Measurements from ENCODE around the gene ZNF358. TPM values are rescaled to one million over a fixed set of nuclear protein-coding genes. Genes with fewer than 3 reads are reported as not detected.

Gene ZNF358
- total and polyA plus RNA-seq, 12 donors = 61.4 to 167 (median 76.5) TPM

DNA sequence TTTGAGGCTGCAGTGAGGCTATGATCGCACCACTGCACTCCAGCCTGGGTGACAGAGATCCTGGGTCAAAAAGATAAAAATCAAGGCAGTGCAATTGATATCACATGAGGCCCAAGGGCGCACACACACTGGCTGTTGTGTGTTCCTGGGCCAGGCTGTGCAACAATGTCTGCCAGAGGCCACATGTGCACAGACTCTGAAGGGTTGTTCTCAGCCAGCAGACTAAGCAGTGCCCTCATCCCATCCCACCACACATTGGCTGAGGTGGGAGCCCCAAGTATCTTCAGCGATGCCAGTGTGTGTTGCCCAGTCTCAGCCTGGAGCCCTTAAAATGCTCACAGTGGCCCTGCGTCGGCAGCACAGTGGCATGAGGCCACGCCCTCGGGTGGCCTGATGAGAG is 39.7 kb upstream of the ZNF358 start:
- H3K27ac ChIP-seq = no peak overlapping the region
- TF ChIP-seq, protein P1, sequence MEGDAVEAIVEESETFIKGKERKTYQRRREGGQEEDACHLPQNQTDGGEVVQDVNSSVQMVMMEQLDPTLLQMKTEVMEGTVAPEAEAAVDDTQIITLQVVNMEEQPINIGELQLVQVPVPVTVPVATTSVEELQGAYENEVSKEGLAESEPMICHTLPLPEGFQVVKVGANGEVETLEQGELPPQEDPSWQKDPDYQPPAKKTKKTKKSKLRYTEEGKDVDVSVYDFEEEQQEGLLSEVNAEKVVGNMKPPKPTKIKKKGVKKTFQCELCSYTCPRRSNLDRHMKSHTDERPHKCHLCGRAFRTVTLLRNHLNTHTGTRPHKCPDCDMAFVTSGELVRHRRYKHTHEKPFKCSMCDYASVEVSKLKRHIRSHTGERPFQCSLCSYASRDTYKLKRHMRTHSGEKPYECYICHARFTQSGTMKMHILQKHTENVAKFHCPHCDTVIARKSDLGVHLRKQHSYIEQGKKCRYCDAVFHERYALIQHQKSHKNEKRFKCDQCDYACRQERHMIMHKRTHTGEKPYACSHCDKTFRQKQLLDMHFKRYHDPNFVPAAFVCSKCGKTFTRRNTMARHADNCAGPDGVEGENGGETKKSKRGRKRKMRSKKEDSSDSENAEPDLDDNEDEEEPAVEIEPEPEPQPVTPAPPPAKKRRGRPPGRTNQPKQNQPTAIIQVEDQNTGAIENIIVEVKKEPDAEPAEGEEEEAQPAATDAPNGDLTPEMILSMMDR (IDR thresholded peaks at IDR 0.05) = no peak
- WGBS, 2 donors = 85 to 87% methylated on average over 7 of the region's 7 CpGs
- ATAC-seq (no peak), DNase-seq (no peak)
- H3K4me1 ChIP-seq = peaks cover 0 to 31% (median 0%) of the 10 kb centered on the region in 9 donors
- no peaks in the 10 kb centered on the region for H3K27me3 ChIP-seq
- H3K9me3 ChIP-seq = no peaks in the 10 kb centered on the region
- intact Hi-C loops (cut with DNase I) = no loop called here
- no peak overlapping the region for H3K4me3 ChIP-seq
- peaks cover 0 to 13% (median 0%) of the 10 kb centered on the region in 9 donors for H3K36me3 ChIP-seq

DNA sequence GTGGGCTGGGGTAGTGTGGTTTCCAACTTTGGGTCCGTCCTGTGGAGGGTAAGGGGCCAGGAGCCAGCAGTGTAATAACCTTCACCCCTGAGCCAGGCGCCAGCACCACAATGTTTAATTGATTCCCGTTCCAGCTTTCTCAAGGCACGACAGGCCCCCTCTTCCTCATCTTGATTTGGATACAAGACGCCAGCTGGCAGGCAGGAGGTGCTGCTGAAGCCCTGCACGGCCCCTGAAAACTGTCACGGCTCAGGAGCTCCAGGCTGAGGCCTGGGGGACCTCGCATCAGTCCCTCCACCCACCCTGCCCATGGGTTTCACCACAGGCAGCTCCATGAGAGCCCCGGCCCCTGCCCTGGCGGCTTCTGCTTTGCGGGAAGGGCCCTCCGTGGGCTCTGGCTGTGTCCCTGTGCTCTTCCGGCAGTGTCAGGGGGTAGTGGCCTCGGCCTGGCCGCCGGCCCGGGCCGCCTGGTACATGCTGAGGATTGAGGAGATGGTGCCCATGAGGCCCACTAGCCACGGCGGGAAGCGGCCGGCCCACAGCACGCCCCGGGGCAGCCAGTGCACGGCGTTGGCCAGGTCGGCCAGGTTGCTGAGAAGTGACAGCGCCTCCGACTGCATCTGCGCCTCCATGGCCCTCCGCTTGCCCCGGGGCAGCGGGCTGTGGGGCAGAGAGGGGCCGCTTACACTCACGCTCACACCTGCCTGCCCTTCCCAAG is 39.0 kb upstream of the ZNF358 start:
- no peak for DNase-seq
- Histone ChIP-seq H3K27ac (no peak overlapping the region), H3K36me3 (peaks cover 0 to 6% (median 0%) of the 10 kb centered on the region in 9 donors), H3K27me3 (no peaks in the 10 kb centered on the region), H3K4me1 (peaks cover 0 to 37% (median 0%) of the 10 kb centered on the region in 9 donors), H3K4me3 (no peak overlapping the region), H3K9me3 (no peaks in the 10 kb centered on the region)
- TF ChIP-seq, protein P1 (IDR thresholded peaks at IDR 0.05) = no peak
- 80 to 87% methylated on average over 35 of the region's 35 CpGs for WGBS, 2 donors
- intact Hi-C loops (cut with DNase I) = no loop called here
- no peak for ATAC-seq

DNA sequence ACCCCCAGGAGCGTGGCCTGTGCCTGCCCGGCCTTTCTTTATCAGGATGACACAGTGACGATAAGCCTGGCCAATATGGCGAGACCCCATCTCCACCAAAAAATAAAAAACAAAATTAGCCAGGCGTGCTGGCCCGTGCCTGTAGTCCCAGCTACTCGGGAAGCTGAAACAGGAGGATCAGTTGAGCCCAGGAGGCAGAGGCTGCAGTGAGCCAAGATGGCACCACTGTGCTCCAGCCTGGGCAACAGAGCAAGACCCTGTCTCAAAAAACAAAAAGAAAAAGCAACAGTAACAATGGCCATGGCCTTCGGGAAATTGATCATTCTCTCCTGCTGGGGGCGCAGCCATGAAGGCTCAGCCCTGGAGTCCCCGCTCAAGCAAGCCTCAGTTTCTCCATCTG is 38.1 kb upstream of the ZNF358 start:
- Histone ChIP-seq H3K4me1 (peaks cover 0 to 36% (median 6%) of the 10 kb centered on the region in 9 donors), H3K27me3 (no peaks in the 10 kb centered on the region), H3K27ac (no peak overlapping the region), H3K9me3 (no peaks in the 10 kb centered on the region), H3K4me3 (no peak overlapping the region), H3K36me3 (no peaks in the 10 kb centered on the region)
- TF ChIP-seq, protein P1 (IDR thresholded peaks at IDR 0.05) = no peak
- intact Hi-C loops (cut with DNase I) = no loop called here
- 84 to 93% methylated on average over 10 of the region's 10 CpGs for WGBS, 2 donors
- no peak for DNase-seq
- ATAC-seq = no peak

DNA sequence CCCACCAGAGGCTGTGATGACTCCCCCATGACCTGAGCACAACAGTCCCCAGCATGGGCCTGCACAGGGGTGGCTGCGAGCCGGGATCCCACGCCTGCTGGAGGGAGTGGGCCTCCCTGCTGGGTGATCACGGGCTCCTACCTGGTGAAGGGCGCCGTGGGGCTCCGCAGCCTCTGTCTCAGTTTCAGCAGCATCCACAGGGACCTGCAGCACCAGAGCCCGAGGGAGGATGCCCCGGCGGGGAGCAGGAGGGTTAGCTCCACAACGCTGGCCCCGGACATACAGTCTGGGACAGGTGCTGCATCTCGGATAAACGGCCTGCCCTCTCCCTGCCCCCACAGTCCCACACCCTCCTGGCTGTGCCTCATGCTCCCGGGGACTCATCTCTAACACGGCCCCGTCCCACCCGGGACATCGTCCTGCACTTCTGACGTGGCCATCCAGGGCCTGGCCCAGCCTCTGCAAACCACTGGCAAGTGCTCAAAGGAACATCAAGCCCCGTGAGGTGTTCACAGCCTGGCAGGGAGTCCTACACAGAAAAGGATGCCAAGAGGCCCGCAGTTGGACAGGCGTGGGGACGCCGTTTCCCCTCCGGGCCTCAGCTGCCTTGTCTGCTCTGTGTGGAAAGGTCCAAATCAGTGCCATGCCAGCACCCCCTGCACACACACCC is 37.6 kb upstream of the ZNF358 start:
- intact Hi-C loops (cut with DNase I) = no loop called here

More for the DNA sequence above, 37.6 kb upstream of the ZNF358 start:
- WGBS, 2 donors = 69 to 76% methylated on average over 26 of the region's 26 CpGs
- H3K4me1 ChIP-seq = peaks cover 0 to 37% (median 9%) of the 10 kb centered on the region in 9 donors
- H3K27ac ChIP-seq = no peak overlapping the region
- TF ChIP-seq, protein P1 (IDR thresholded peaks at IDR 0.05) = no peak
- no peaks in the 10 kb centered on the region for H3K27me3 ChIP-seq
- DNase-seq = no peak
- no peaks in the 10 kb centered on the region for H3K36me3 ChIP-seq
- H3K9me3 ChIP-seq = no peaks in the 10 kb centered on the region
- no peak overlapping the region for H3K4me3 ChIP-seq
- ATAC-seq = peak in 3 of 8 donors; percentile 34 to 71 (median 49)
